NCI-H2029 (cell line): ENCODE data around the gene GLCCI1.

Experiments used
- DNase-seq: peaks from one replicate; lab custom pipeline; 2025; lab: John Stamatoyannopoulos, UW

Gene GLCCI1

GRCh38 chr7:7962851-7963250 lies 5.7 kb upstream of the GLCCI1 start:
- no peak for DNase-seq

GRCh38 chr7:7964250-7964649 lies 4.3 kb upstream of the GLCCI1 start:
- no peak for DNase-seq

- DNase-seq: no peak
These were observed 3.9 kb upstream of the GLCCI1 start for GRCh38 chr7:7964691-7965090.

- no peak for DNase-seq
These were observed 3.3 kb upstream of the GLCCI1 start for GRCh38 chr7:7965301-7965700.

GRCh38 chr7:7966141-7966734 lies 2.4 kb upstream of the GLCCI1 start:
- DNase-seq: no peak

- no peak for DNase-seq
These were observed 581 bp upstream of the GLCCI1 start for GRCh38 chr7:7967886-7968543.

- DNase-seq: peak; percentile 37
These were observed 975 bp downstream of the GLCCI1 start for GRCh38 chr7:7969306-7970236.

- no peak for DNase-seq
These were observed 1.6 kb downstream of the GLCCI1 start for GRCh38 chr7:7970237-7970530.

- DNase-seq: no peak
These were observed 2.1 kb downstream of the GLCCI1 start for GRCh38 chr7:7970531-7971307.

GRCh38 chr7:7971308-7972040 lies 2.9 kb downstream of the GLCCI1 start:
- DNase-seq: no peak

- DNase-seq: no peak
These were observed 3.5 kb downstream of the GLCCI1 start for GRCh38 chr7:7972128-7972527.

GRCh38 chr7:7972922-7973594 lies 4.5 kb downstream of the GLCCI1 start:
- no peak for DNase-seq

- no peak for DNase-seq
These were observed 8.1 kb downstream of the GLCCI1 start for GRCh38 chr7:7976677-7977076.

GRCh38 chr7:7977774-7978173 lies 9.2 kb downstream of the GLCCI1 start:
- DNase-seq: no peak

GRCh38 chr7:7978860-7979259 lies 10.3 kb downstream of the GLCCI1 start:
- no peak for DNase-seq

- no peak for DNase-seq
These were observed 11.0 kb downstream of the GLCCI1 start for GRCh38 chr7:7979558-7979957.

GRCh38 chr7:7980134-7980533 lies 11.5 kb downstream of the GLCCI1 start:
- no peak for DNase-seq

- no peak for DNase-seq
These were observed 14.3 kb downstream of the GLCCI1 start for GRCh38 chr7:7982904-7983303.

GRCh38 chr7:7984424-7984823 lies 15.8 kb downstream of the GLCCI1 start:
- no peak for DNase-seq

- DNase-seq: no peak
These were observed 20.1 kb downstream of the GLCCI1 start for GRCh38 chr7:7988706-7989105.

- DNase-seq: no peak
These were observed 20.5 kb downstream of the GLCCI1 start for GRCh38 chr7:7989133-7989532.
